ENCODE measurements around the gene DIDO1. TPM values are rescaled to one million over a fixed set of nuclear protein-coding genes. Genes with fewer than 3 reads are reported as not detected.

The DIDO1 gene
- total RNA-seq = 10 to 100 TPM; 38.2 to 68.8 (median 46.6) TPM

GRCh38 chr20:62926229-62927127, at the start of gene DIDO1:
TSS of gene DIDO1 (minus strand) at chr20:62926505.
- no peak for TF ChIP-seq CTCF (IDR thresholded peaks at IDR 0.05; ENCODE audit: low read depth)

- TF ChIP-seq CTCF (IDR thresholded peaks at IDR 0.05; ENCODE audit: low read depth) = no peak
These were observed 49.0 kb upstream of the DIDO1 start for GRCh38 chr20:62975251-62975760.

- TF ChIP-seq CTCF (IDR thresholded peaks at IDR 0.05; ENCODE audit: low read depth) = no peak
These were observed 46.8 kb upstream of the DIDO1 start for GRCh38 chr20:62972845-62973745.

GRCh38 chr20:62971950-62972844, 45.9 kb upstream of the DIDO1 start:
- no peak for TF ChIP-seq CTCF (IDR thresholded peaks at IDR 0.05; ENCODE audit: low read depth)

GRCh38 chr20:62971211-62971949, 45.1 kb upstream of the DIDO1 start:
- TF ChIP-seq CTCF (IDR thresholded peaks at IDR 0.05; ENCODE audit: low read depth) = no peak

Data from subcutaneous adipose tissue (tissue), 4 donors.